Brain microvascular endothelial cell (primary cell): ENCODE results near the gene MOAP1.

ENCODE experiments used
- DNase-seq: peaks from one replicate; pipeline ENCODE4 v3.0.0-alpha.2; 2020
- H3K27ac ChIP-seq: fragments of 250-450 bp; sonication (Bioruptor Pico); 2 replicates; pipeline ENCODE4 v1.5.1; 2020; ENCODE audit warnings: mild to moderate bottlenecking, moderate library complexity
- H3K27me3 ChIP-seq: fragments of 250-450 bp; sonication (Bioruptor Pico); replicated peaks from 2 replicates; pipeline ENCODE4 v1.5.1; 2020; ENCODE audit warnings: mild to moderate bottlenecking
- H3K36me3 ChIP-seq: fragments of 250-450 bp; sonication (Bioruptor Pico); replicated peaks from 2 replicates; pipeline ENCODE4 v1.5.1; 2020; ENCODE audit warnings: mild to moderate bottlenecking
- H3K4me3 ChIP-seq: 2 replicates; pipeline ENCODE4 v1.5.1; 2011; ENCODE audit warnings: low read depth, mild to moderate bottlenecking, control low read depth, low read length, moderate library complexity
- CTCF ChIP-seq: IDR thresholded peaks from 2 replicates; pipeline ENCODE4 v1.5.1; 2011; ENCODE audit warnings: low read depth, mild to moderate bottlenecking, moderate library complexity, low read length, control low read depth, inconsistent platforms; ENCODE audit errors: missing control alignments
- in situ Hi-C: cut with HindIII; loops from 2 replicates; pipeline ENCODE4 v1.10.0; 2017; ENCODE audit warnings: low sequenced_read_pairs, low pct_ligation_motif_present

MOAP1 gene

GRCh38 chr14:93207468-93208308 is 23.0 kb upstream of the MOAP1 start:
- H3K27ac ChIP-seq, result peak overlapping the region; percentile 2

GRCh38 chr14:93206793-93207467 is 22.2 kb upstream of the MOAP1 start, which contains the start of the genes GON7 and UBR7:
Gene GON7 (minus strand): TSS chr14:93207065. CDS start chr14:93207037, 28 bp downstream.
Gene UBR7 (plus strand): TSS chr14:93207256. CDS start chr14:93207292, 36 bp downstream.
- Histone ChIP-seq H3K4me3 (peak within 1 kb of the TSS; percentile 88), H3K27ac (peak within 1 kb of the TSS; percentile 51), H3K36me3 (no peaks in the 10 kb centered on the region), H3K27me3 (no peaks in the 10 kb centered on the region)
- DNase-seq, result peak; percentile 97
- TF ChIP-seq CTCF, result peak; percentile 40
- in situ Hi-C loops, result no loop called here

More at GRCh38 chr14:93207468-93208308, 23.0 kb upstream of the MOAP1 start:
- H3K36me3 ChIP-seq, result peaks cover 3% of the 10 kb centered on the region
- TF ChIP-seq CTCF, result peak; percentile 76
- in situ Hi-C loops, result no loop called here
- H3K4me3 ChIP-seq, result peak overlapping the region; percentile 88
- DNase-seq, result peak; percentile 38
- H3K27me3 ChIP-seq, result no peaks in the 10 kb centered on the region

GRCh38 chr14:93201155-93201704 is 16.5 kb upstream of the MOAP1 start:
- no peaks in the 10 kb centered on the region for H3K36me3 ChIP-seq
- no peak overlapping the region for H3K4me3 ChIP-seq
- in situ Hi-C loops, result no loop called here
- no peak overlapping the region for H3K27ac ChIP-seq
- DNase-seq, result no peak
- H3K27me3 ChIP-seq, result no peaks in the 10 kb centered on the region
- no peak for TF ChIP-seq CTCF

- H3K27me3 ChIP-seq, result no peaks in the 10 kb centered on the region
- H3K36me3 ChIP-seq, result no peaks in the 10 kb centered on the region
- H3K4me3 ChIP-seq, result no peak overlapping the region
- no peak for DNase-seq
- TF ChIP-seq CTCF, result no peak
- in situ Hi-C loops, result no loop called here
- no peak overlapping the region for H3K27ac ChIP-seq
Measured at GRCh38 chr14:93200553-93200952, 15.9 kb upstream of the MOAP1 start.

GRCh38 chr14:93199031-93199430 is 14.3 kb upstream of the MOAP1 start:
- TF ChIP-seq CTCF, result no peak
- Histone ChIP-seq H3K4me3 (no peak overlapping the region), H3K27ac (no peak overlapping the region), H3K36me3 (no peaks in the 10 kb centered on the region), H3K27me3 (no peaks in the 10 kb centered on the region)
- no peak for DNase-seq
- in situ Hi-C loops, result no loop called here
